Astrocyte of the spinal cord (primary cell): Measurements from ENCODE around the gene C2orf76.

Experiments used
- DNase-seq: peaks from one replicate; pipeline ENCODE4 v3.0.0; 2011; ENCODE audit warnings: low read depth, low spot score
- H3K4me3 ChIP-seq: 2 replicates; pipeline ENCODE4 v1.5.1; 2011; ENCODE audit warnings: low read depth, mild to moderate bottlenecking, low read length, moderate library complexity
- in situ Hi-C: cut with HindIII; loops from 2 replicates; pipeline ENCODE4 v1.10.0; 2017; ENCODE audit warnings: low sequenced_read_pairs
- TF ChIP-seq, protein P1 (sequence below): IDR thresholded peaks from 2 replicates; pipeline ENCODE4 v1.5.1; 2012; ENCODE audit warnings: low read depth, mild to moderate bottlenecking, low read length, inconsistent platforms

Gene C2orf76

DNA sequence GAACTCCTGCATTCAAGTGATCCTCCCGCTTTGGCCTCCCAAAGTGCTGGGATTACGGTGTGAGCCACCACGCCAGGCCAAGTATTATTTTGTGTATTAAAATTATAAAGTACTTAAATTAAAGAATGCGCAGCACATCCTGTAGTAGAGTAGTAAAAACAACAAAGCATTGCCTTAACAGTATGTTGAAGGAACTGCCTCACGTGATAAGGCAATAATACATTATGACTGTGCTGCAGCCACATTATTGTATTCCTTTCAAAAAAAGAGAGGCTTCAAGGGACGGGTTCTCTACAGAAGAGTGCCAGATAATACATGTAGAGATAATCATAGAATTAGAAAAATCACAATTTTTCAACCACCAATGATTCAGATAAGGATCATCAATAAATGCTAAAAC lies 33.7 kb downstream of the C2orf76 start:
- TF ChIP-seq, protein P1, sequence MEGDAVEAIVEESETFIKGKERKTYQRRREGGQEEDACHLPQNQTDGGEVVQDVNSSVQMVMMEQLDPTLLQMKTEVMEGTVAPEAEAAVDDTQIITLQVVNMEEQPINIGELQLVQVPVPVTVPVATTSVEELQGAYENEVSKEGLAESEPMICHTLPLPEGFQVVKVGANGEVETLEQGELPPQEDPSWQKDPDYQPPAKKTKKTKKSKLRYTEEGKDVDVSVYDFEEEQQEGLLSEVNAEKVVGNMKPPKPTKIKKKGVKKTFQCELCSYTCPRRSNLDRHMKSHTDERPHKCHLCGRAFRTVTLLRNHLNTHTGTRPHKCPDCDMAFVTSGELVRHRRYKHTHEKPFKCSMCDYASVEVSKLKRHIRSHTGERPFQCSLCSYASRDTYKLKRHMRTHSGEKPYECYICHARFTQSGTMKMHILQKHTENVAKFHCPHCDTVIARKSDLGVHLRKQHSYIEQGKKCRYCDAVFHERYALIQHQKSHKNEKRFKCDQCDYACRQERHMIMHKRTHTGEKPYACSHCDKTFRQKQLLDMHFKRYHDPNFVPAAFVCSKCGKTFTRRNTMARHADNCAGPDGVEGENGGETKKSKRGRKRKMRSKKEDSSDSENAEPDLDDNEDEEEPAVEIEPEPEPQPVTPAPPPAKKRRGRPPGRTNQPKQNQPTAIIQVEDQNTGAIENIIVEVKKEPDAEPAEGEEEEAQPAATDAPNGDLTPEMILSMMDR = no peak
- in situ Hi-C loops = no loop called here
- no peak for DNase-seq
- H3K4me3 ChIP-seq = no peak overlapping the region

DNA sequence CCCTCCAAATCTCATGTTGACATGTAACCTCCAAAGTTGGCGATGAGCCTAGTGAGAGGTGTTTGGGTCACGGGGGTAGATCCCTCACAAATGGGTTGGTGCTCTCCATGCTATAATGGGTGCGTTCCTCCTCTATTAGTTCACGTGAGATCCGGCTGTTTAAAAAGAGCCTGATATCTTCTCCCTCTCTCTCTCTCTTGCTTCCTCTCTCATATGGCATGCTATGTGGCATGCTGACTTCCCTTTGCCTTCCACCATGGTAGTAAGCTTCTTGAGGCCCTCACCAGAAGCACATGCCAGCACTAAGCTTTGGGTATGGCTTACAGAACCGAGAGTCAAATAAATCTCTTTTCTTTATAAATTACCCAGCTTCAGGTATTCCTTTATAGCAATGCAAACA lies 39.2 kb downstream of the C2orf76 start:
- DNase-seq = no peak
- TF ChIP-seq, protein P1 = no peak
- H3K4me3 ChIP-seq = no peak overlapping the region
- in situ Hi-C loops = no loop called here

DNA sequence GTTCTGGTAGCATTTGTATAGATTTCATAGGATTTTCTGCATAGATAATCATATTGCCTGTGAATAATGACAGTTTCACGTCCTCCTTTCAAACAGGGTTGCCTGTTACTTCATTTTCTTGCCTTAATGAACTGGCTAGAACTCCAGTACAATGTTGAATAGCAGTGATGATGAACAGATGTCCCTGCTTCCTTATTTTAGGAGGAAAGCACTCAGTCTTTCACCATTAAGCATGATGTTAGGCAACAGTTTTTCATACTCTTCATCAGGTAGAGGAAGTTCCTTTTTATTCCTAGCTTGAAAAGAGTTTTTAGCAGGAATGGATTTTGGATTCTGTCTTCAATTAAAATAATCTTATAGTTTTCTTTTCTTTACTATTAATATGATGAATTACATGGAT lies 39.7 kb downstream of the C2orf76 start:
- no peak overlapping the region for H3K4me3 ChIP-seq
- no peak for DNase-seq
- in situ Hi-C loops = no loop called here
- TF ChIP-seq, protein P1 = no peak

DNA sequence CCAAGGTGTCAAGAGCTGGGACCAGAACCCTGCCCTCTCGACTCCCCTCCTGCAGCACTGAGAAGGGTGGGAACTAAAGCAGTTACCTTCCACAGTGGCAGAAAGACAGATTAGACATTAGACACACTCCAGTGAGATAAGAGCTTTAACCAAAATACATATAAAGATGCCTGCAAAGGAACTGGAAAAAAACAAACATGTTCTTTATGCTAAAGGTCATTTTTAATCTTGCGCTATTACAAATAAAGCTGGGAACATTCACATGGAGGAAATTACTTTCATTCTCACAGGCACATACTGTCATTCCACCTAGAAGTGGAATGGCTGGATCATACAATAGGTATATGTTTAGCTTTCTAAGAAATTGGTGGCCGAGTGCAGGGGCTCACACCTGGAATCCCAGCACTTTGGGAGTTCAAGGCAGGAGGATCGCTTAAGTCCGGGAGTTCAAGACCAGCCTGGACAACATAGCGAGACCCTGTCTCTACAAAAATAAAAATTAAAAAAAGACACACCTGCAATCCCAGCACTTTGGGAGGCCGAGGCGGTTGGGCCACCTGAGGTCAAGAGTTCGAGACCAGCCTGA lies 41.9 kb downstream of the C2orf76 start:
- no peak for DNase-seq
- TF ChIP-seq, protein P1 = no peak
- no peak overlapping the region for H3K4me3 ChIP-seq
- in situ Hi-C loops = no loop called here

DNA sequence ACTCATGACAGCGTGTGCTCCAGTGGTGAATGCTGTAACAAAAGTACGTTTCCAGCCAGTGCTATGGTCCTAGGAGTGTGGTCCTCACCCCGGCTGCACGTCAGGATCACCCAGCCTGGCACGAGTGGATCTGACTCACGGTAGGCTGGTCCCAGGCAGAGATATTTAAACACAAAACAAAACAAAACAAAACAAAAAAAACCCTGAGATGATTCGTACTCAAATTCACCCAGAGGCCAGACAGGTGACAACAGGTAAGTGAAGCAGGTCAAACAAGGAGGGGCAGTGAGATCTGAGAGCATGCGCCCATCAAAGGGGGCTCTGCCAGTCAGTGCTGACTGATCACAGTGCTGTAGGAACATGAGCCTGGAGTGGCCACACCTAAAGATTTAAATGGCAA lies 43.2 kb downstream of the C2orf76 start:
- TF ChIP-seq, protein P1 = no peak
- DNase-seq = no peak
- H3K4me3 ChIP-seq = no peak overlapping the region
- in situ Hi-C loops = no loop called here

- H3K4me3 ChIP-seq = no peak overlapping the region
- DNase-seq = no peak
- TF ChIP-seq, protein P1 = no peak
- in situ Hi-C loops = no loop called here
Observed at GRCh38 chr2:119319593-119319992, 47.0 kb downstream of the C2orf76 start.

DNA sequence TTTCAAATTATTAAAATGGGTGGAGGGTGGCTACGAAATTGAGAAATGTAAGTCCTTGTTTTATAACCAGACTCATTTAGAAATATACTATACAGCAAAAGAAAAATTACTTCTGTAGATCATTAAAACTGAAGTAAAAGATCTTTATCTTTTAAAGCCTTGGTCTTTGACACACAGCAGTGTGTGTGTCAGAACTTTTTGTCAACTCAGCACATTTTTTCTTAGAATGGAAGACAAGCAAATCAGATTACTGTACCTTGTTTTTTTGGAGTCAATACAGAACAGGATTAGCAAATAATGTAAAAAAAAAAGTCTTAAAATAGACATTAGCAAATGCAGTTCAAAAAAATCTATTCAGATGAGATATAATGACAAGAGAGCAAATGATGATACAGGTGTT lies 49.1 kb downstream of the C2orf76 start:
- in situ Hi-C loops = no loop called here
- no peak overlapping the region for H3K4me3 ChIP-seq
- DNase-seq = no peak
- TF ChIP-seq, protein P1 = no peak
